GM18907 (cell line): ENCODE measurements around the gene OR2A7.
"Not testable (repeated sequence)": the region's sequence is repeated elsewhere in the genome, so short reads cannot be mapped to it uniquely, and the experiment has no call there.

Experiments
- ATAC-seq: cut with Tn5 transposase; IDR thresholded peaks from one replicate; pipeline ENCODE4 v1.9.1; 2021; ENCODE audit warnings: mild to moderate bottlenecking, moderate library complexity; ENCODE audit not compliant: unreplicated experiment

The OR2A7 gene

GRCh38 chr7:144264692-144265091 lies at the start of gene OR2A7:
Gene OR2A7 (minus strand): TSS chr7:144264792. CDS start chr7:144259628, 5,164 bp downstream.
- not testable (repeated sequence) for ATAC-seq

- not testable (repeated sequence) for ATAC-seq
These were observed 47.4 kb upstream of the OR2A7 start, which contains the start of gene OR2A1 for GRCh38 chr7:144311872-144312469. Gene OR2A1 (plus strand): TSS chr7:144312419. CDS start chr7:144318125, 5,706 bp downstream.

DNA sequence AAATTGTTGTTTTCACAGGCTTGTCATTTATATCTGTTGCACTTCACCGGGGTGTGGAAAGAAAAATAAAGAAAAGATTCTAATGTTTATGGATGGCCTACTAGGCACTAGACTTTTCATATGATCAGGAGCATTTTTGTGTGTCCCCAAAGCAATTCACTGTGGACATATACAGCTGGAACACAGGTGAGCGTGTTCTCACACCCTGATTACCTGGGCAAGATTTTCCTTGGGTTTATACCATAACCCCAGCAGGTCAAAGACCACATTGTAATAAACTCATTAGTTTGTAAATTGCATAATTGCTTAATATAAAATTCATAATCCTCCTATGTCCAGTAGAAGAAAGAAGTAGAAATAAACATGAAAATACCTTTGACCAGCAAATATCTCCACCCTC lies 46.6 kb upstream of the OR2A7 start:
- not testable (repeated sequence) for ATAC-seq

- ATAC-seq = not testable (repeated sequence)
These were observed 45.1 kb upstream of the OR2A7 start for GRCh38 chr7:144309702-144310101.

- not testable (repeated sequence) for ATAC-seq
These were observed 40.6 kb upstream of the OR2A7 start for GRCh38 chr7:144305156-144305555.

DNA sequence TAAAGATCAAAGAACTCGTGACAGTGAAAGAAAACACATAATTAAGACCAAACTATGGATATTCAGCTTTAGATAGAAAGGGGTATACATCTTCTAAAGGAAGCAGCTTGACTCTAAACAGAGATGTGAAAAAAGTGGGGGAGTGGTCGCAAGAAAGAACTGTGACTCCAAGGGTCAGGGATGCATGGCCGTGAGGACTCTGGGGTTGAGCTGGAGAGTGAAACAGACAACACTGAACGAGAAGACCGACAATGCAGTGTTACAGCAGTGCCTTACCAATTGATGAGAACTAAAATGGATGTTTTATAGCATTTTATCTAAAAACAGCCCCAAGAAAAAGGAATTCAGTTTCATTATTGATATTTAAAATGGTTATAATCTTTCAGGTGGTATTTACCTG lies 39.0 kb upstream of the OR2A7 start:
- ATAC-seq = not testable (repeated sequence)

GRCh38 chr7:144302578-144303303 lies 38.1 kb upstream of the OR2A7 start:
- not testable (repeated sequence) for ATAC-seq

DNA sequence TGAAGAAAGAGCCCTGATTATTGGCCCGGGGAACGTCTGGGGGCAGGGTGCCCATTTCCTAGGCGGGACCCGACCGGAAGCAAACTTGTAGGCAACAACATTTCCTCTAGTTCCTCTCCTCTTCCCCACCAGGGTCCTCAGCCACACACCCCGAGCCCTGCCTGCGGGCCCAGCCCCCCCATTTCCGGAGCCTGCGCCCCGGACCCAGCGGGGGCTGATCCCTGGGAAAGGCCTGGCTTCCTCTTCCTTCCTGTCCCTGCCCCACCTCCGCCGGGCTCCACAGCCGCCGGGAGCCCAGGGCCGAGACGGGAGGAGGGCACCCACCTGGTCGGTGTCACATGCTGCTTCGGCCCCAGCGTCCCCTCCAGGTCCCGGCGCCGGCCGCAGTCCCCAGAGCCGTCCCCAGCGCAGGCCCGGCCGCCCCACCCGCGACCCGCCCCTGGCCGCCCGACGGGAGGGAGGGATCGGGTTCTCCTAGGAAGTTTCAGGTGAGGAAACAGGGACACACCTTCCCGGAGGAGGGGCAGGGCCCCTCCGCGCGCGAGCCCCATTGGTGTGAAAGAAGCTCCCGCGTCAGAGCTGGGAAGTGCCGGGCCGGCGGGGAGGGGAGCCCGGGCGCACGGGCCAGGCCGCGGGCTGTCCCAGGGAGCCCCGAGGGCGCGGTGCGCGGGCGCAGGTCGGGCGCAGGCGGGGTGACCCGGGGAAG lies 29.4 kb upstream of the OR2A7 start:
- ATAC-seq = peak; percentile 81

GRCh38 chr7:144292384-144293161 lies 28.0 kb upstream of the OR2A7 start:
- ATAC-seq = not testable (repeated sequence)

- ATAC-seq = not testable (repeated sequence)
These were observed 27.0 kb upstream of the OR2A7 start for GRCh38 chr7:144291607-144292006.

DNA sequence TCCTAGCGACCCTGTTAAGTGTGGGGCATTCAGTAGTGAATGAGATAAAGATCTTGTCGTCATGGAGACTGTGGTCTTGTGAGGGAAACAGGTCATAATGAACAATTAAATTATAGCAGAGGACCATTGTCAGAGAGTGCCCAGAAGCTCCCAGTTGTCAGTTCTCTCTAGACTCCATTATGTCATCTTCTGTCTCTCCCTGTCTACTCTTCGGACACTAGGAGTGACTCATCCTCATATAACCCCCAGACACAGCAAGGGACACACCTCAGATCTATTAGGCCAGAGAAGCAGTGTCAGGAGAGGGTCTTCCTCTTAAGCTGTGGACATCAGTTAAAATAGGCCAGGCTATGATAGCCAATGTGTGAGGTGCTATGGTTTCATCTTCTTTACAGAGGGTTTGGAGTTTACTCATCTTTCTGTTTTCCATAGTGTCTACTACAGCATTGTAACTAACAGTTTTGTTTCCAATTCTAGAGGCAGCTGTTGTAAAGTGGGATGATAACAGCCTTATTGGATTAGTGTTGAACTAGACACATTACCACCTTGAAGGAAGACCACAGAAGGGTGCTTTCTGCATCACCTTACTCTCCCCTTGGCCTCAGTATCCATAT lies 22.7 kb upstream of the OR2A7 start:
- ATAC-seq = not testable (repeated sequence)

- ATAC-seq = not testable (repeated sequence)
These were observed 19.1 kb upstream of the OR2A7 start for GRCh38 chr7:144283716-144284115.

DNA sequence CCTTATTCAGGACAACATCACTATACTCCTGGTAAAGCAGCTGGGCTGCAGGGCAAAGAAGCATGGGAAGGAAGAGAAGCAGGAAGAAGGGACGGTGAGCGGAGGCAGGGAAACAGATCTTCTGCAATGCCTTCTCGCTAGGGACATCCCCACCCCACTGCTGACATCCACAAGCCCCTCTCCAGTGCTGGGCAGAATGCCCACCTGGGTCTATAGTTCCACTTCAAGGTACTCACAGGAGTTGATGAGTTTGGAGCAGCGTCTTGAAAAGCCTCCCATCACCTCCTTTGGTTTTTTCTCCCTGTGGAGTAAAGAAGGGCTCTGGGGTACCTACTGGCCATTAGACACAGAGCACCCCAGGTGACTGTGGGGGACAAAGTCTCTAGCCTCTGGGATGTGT lies 17.9 kb upstream of the OR2A7 start:
- ATAC-seq = not testable (repeated sequence)

DNA sequence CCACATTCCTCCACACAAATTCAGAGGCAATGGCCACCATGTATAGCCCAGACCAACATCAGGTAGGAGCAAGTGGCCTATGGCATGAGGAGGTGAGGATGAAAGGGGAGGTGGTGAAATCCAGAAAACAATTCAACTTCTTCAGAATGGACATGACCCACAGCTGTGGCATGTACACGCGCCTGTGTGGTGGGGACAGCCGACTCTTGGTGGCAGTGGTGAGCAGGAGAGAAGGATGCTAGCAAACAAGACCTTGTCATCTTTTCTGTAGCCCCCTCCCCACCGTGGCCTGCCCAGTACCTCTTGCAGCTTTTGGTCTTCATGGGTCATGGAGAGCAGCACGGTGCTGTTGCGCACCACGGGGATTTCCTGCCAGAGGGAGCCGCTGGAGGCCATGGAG lies 17.4 kb upstream of the OR2A7 start:
- not testable (repeated sequence) for ATAC-seq

- not testable (repeated sequence) for ATAC-seq
These were observed 15.4 kb upstream of the OR2A7 start for GRCh38 chr7:144280010-144280409.

GRCh38 chr7:144275281-144275680 lies 10.7 kb upstream of the OR2A7 start:
- not testable (repeated sequence) for ATAC-seq

DNA sequence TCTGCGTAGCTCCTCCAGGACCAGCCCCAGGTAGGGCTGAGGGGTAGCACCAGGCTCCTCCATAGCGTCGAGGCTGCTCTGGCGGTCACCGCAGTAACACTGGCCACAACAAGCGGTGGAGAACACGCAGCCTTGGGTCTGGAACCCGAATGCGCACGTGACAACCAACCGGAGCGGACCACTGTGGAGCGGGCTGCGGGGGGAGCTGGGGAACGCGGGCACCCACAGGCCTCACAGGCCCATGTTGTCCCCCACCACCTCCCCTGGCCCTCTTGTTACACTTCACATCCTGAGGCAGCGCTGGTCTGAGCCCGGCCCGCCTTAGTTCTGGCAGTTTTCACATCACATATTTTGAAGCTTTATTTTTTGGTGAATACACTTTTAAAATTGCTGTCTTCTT lies 4.6 kb upstream of the OR2A7 start, which contains the start of gene CTAGE8:
Gene CTAGE8, minus strand, starts transcription at position 101 of the 400 bp plus-strand sequence. Its CDS starts 38 bp downstream, at position 63.
- not testable (repeated sequence) for ATAC-seq

GRCh38 chr7:144262128-144262527 lies 2.5 kb downstream of the OR2A7 start:
- not testable (repeated sequence) for ATAC-seq

GRCh38 chr7:144259067-144259466 lies 5.5 kb downstream of the OR2A7 start:
- ATAC-seq = not testable (repeated sequence)

- no peak for ATAC-seq
These were observed 8.5 kb downstream of the OR2A7 start for GRCh38 chr7:144256112-144256511.
